D721Med (cell line): Measurements from ENCODE around the gene DROSHA.
"Not testable (repeated sequence)": the region's sequence is repeated elsewhere in the genome, so short reads cannot be mapped to it uniquely, and the experiment has no call there.

ENCODE experiments used
- DNase-seq: peaks from one replicate; pipeline ENCODE4 v3.0.0; 2011; ENCODE audit warnings: low spot score; ENCODE audit not compliant: insufficient read length
- FAIRE-seq: peaks from 2 replicates; lab custom pipeline; 2011; peaks lifted over from hg19 to GRCh38; lab: Jason Lieb, UNC
- CTCF ChIP-seq: IDR thresholded peaks from 2 replicates; pipeline ENCODE4 v1.5.1; 2012; ENCODE audit warnings: mild to moderate bottlenecking, control low read depth; ENCODE audit not compliant: insufficient read depth; ENCODE audit errors: missing control alignments

The DROSHA gene

GRCh38 chr5:31364881-31365636 is 166.8 kb downstream of the DROSHA start:
- no peak for DNase-seq
- FAIRE-seq: no peak
- TF ChIP-seq CTCF: no peak

- FAIRE-seq: no peak
- no peak for DNase-seq
- TF ChIP-seq CTCF: no peak
Measured at GRCh38 chr5:31362931-31363568, 168.8 kb downstream of the DROSHA start.

- no peak for FAIRE-seq
- TF ChIP-seq CTCF: no peak
- no peak for DNase-seq
Measured at GRCh38 chr5:31362529-31362900, 169.4 kb downstream of the DROSHA start.

GRCh38 chr5:31361704-31362528 is 170.0 kb downstream of the DROSHA start:
- DNase-seq, FAIRE-seq: not testable (repeated sequence)

GRCh38 chr5:31361234-31361633 is 170.7 kb downstream of the DROSHA start:
- DNase-seq: no peak
- no peak for TF ChIP-seq CTCF
- FAIRE-seq: no peak

GRCh38 chr5:31359839-31360238 is 172.1 kb downstream of the DROSHA start:
- no peak for TF ChIP-seq CTCF
- FAIRE-seq: no peak
- no peak for DNase-seq

- FAIRE-seq: no peak
- DNase-seq: no peak
- no peak for TF ChIP-seq CTCF
Measured at GRCh38 chr5:31357038-31357437, 174.9 kb downstream of the DROSHA start.
